Calu3 (cell line): ENCODE results near the gene HDAC4. TPM values are rescaled to one million over a fixed set of nuclear protein-coding genes. Genes with fewer than 3 reads are reported as not detected.

Experiments
- BruUV-seq: library from RNA; stranded (reverse); fragments of 400-500 nt; replicated peaks from 2 replicates; lab custom pipeline; 2021; lab: Mats Ljungman, UMichigan
- CTCF ChIA-PET: fragments of 300-600 bp; sonication (Branson Sonifier 250); formaldehyde crosslinking; loops from one replicate; lab custom pipeline; 2022; ENCODE audit warnings: antibody characterized with exemption; lab: Charles Lee
- DNase-seq: peaks from one replicate; pipeline ENCODE4 v3.0.0; 2022
- H3K27ac Mint-ChIP-seq: one replicate; pipeline ENCODE4 v1.8.0; 2022; ENCODE audit warnings: mixed read lengths; ENCODE audit not compliant: unreplicated experiment
- H3K27me3 Mint-ChIP-seq: one replicate; pipeline ENCODE4 v1.8.0; 2022; ENCODE audit warnings: mixed read lengths; ENCODE audit not compliant: unreplicated experiment
- H3K36me3 Mint-ChIP-seq: one replicate; pipeline ENCODE4 v1.8.0; 2022; ENCODE audit warnings: mild to moderate bottlenecking, moderate library complexity, mixed read lengths; ENCODE audit not compliant: insufficient read depth, unreplicated experiment
- H3K4me1 Mint-ChIP-seq: one replicate; pipeline ENCODE4 v1.8.0; 2022; ENCODE audit warnings: mild to moderate bottlenecking, low read depth, mixed read lengths; ENCODE audit not compliant: unreplicated experiment
- H3K4me3 Mint-ChIP-seq: one replicate; pipeline ENCODE4 v1.8.0; 2022; ENCODE audit warnings: mild to moderate bottlenecking, low read depth, moderate library complexity, mixed read lengths; ENCODE audit not compliant: unreplicated experiment
- H3K9me3 Mint-ChIP-seq: one replicate; pipeline ENCODE4 v1.8.0; 2022; ENCODE audit warnings: low read depth, mixed read lengths; ENCODE audit not compliant: unreplicated experiment
- CTCF ChIP-seq: fragments of 200-600 bp; IDR thresholded peaks from one replicate; pipeline ENCODE4 v1.8.0; 2022; ENCODE audit warnings: antibody characterized with exemption; ENCODE audit not compliant: unreplicated experiment
- intact Hi-C: fragments of 100-400 bp; cut with micrococcal nuclease; formaldehyde crosslinking; loops from one replicate; pipeline ENCODE4 v1.10.0; 2022; ENCODE audit not compliant: unreplicated experiment
- total RNA-seq: library from RNA; stranded (reverse); gene quantifications from 2 replicates; pipeline ENCODE4 v1.2.3, GENCODE V29; 2022

Gene HDAC4
- total RNA-seq, 1 experiment from 2014 or later, result 39.6 TPM

GRCh38 chr2:239132786-239133185 lies 268.0 kb downstream of the HDAC4 start:
- DNase-seq, result no peak
- intact Hi-C loops, result no loop called here
- Mint-ChIP-seq H3K4me1 (no peaks in the 10 kb centered on the region), H3K27ac (no peak overlapping the region), H3K36me3 (peaks cover 4% of the 10 kb centered on the region), H3K27me3 (no peaks in the 10 kb centered on the region), H3K4me3 (no peak overlapping the region), H3K9me3 (peaks cover 2% of the 10 kb centered on the region)
- no TSS peak for BruUV-seq
- no peak for TF ChIP-seq CTCF
- CTCF ChIA-PET, result no interaction called here

- intact Hi-C loops, result no loop called here
- Mint-ChIP-seq H3K9me3 (peaks cover 2% of the 10 kb centered on the region), H3K36me3 (peaks cover under 1% of the 10 kb centered on the region), H3K27me3 (no peaks in the 10 kb centered on the region), H3K27ac (no peak overlapping the region), H3K4me1 (no peaks in the 10 kb centered on the region), H3K4me3 (no peak overlapping the region)
- TF ChIP-seq CTCF, result no peak
- no TSS peak for BruUV-seq
- CTCF ChIA-PET, result no interaction called here
- no peak for DNase-seq
These were observed 268.6 kb downstream of the HDAC4 start for GRCh38 chr2:239132156-239132709.

GRCh38 chr2:239131521-239131920 lies 269.3 kb downstream of the HDAC4 start:
- CTCF ChIA-PET, result interaction anchor here (0.6 kb wide), 1 partner anchor 11 kb away, joined by 3 read pairs; no protein-coding TSS in a partner anchor
- no peak overlapping the region for H3K27ac Mint-ChIP-seq
- DNase-seq, result no peak
- no peak overlapping the region for H3K4me3 Mint-ChIP-seq
- no peaks in the 10 kb centered on the region for H3K4me1 Mint-ChIP-seq
- peaks cover 2% of the 10 kb centered on the region for H3K9me3 Mint-ChIP-seq
- H3K36me3 Mint-ChIP-seq, result no peaks in the 10 kb centered on the region
- TF ChIP-seq CTCF, result no peak
- no peaks in the 10 kb centered on the region for H3K27me3 Mint-ChIP-seq
- no TSS peak for BruUV-seq
- intact Hi-C loops, result no loop called here

- H3K4me3 Mint-ChIP-seq, result no peak overlapping the region
- intact Hi-C loops, result no loop called here
- no peak overlapping the region for H3K27ac Mint-ChIP-seq
- CTCF ChIA-PET, result interaction anchor here (0.6 kb wide), 1 partner anchor 10 kb away, joined by 3 read pairs; no protein-coding TSS in a partner anchor
- H3K4me1 Mint-ChIP-seq, result no peaks in the 10 kb centered on the region
- H3K9me3 Mint-ChIP-seq, result no peaks in the 10 kb centered on the region
- TF ChIP-seq CTCF, result no peak
- no peaks in the 10 kb centered on the region for H3K27me3 Mint-ChIP-seq
- H3K36me3 Mint-ChIP-seq, result peaks cover 1% of the 10 kb centered on the region
- DNase-seq, result no peak
- BruUV-seq, result no TSS peak
These were observed 270.0 kb downstream of the HDAC4 start for GRCh38 chr2:239130786-239131325.
